ENCODE measurements around the gene HIVEP3.

HIVEP3 gene

DNA sequence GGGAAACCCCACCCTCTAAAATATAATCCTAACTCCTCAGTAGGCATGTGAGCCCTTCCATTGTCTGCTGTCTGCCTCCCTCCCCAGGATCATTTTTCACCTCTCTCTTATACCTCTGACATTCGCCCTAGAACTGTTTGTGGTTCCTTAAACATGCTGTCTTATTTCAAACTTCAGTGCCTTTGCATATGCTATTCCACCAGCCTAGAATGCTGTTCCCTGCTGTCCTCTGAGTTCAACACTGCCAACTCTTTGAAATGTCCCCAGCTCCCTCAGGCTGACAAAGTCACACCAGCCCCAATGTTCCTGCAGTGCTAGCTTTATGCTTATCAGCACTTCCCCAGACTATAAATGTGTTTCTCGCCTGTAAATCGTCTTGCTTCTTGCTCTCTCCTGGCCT lies 119.5 kb downstream of the HIVEP3 start:
- Histone ChIP-seq H3K4me3 (ENCODE audit: control insufficient read depth in 1 of 7, extremely low read depth in 1 of 7, insufficient read depth in 4 of 7, low read depth in 2 of 7, low read length in 6 of 7) (no peak overlapping the region), H3K27me3 (replicated peaks in 2 of 5; ENCODE audit: control insufficient read depth in 4 of 5, insufficient read depth in 5 of 5, low read length in 4 of 5) (no peaks in the 10 kb centered on the region), H3K9me3 (ENCODE audit: control extremely low read depth in 1 of 5, control insufficient read depth in 4 of 5, insufficient read depth in 2 of 5, low read depth in 1 of 5, low read length in 4 of 5) (peaks cover 0 to 3% (median 0%) of the 10 kb centered on the region in 5 experiments), H3K27ac (ENCODE audit: insufficient read depth in 1 of 2, low read depth in 1 of 2, low read length in 2 of 2, poor library complexity in 1 of 2, severe bottlenecking in 2 of 2) (no peak overlapping the region), H3K4me1 (ENCODE audit: control extremely low read depth in 1 of 4, control insufficient read depth in 4 of 4, insufficient read depth in 4 of 4, low read length in 3 of 4) (peaks cover 26 to 46% (median 39%) of the 10 kb centered on the region in 4 experiments), H3K36me3 (ENCODE audit: control insufficient read depth in 4 of 4, insufficient read depth in 4 of 4, low read length in 3 of 4) (no peaks in the 10 kb centered on the region)
- ChIA-PET POLR2A (no interaction called here), CTCF (no interaction called here)
- peak in 1 of 3 donors; percentile 41 for DNase-seq
- 65% methylated on average over 3 of the region's 3 CpGs for WGBS (ENCODE audit: insufficient coverage)

DNA sequence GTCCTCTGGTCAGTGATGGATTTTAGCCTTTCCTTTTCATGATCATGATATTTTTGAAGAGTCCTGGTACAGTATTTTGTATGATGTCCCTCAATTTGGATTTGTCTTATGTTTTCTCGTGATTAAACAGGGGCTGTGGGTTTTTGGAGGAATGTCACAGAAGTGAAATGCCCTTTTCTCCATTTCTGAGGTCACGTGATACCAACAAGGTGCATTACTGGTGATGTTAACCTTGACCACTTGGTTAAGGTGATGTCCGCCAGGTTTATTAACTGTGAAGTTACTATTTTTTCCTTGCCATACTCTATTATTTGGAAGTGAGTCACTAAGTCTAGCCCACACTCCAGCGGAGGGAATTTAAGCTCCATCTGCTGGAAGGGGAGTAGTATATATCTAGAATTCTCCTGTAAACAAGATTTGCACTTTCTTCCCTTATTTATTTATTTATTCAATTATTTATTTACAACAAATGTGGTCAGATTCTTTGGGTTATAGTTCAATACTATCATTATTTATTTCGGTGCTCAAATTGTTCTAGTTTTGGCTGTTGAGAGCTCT lies 123.4 kb downstream of the HIVEP3 start:
- Histone ChIP-seq H3K27me3 (replicated peaks in 2 of 5; ENCODE audit: control insufficient read depth in 4 of 5, insufficient read depth in 5 of 5, low read length in 4 of 5) (no peaks in the 10 kb centered on the region), H3K36me3 (ENCODE audit: control insufficient read depth in 4 of 4, insufficient read depth in 4 of 4, low read length in 3 of 4) (no peaks in the 10 kb centered on the region), H3K4me1 (ENCODE audit: control extremely low read depth in 1 of 4, control insufficient read depth in 4 of 4, insufficient read depth in 4 of 4, low read length in 3 of 4) (peaks cover 0 to 30% (median 22%) of the 10 kb centered on the region in 4 experiments), H3K27ac (ENCODE audit: insufficient read depth in 1 of 2, low read depth in 1 of 2, low read length in 2 of 2, poor library complexity in 1 of 2, severe bottlenecking in 2 of 2) (no peak overlapping the region), H3K9me3 (ENCODE audit: control extremely low read depth in 1 of 5, control insufficient read depth in 4 of 5, insufficient read depth in 2 of 5, low read depth in 1 of 5, low read length in 4 of 5) (peaks cover 0 to 3% (median 0%) of the 10 kb centered on the region in 5 experiments), H3K4me3 (ENCODE audit: control insufficient read depth in 1 of 7, extremely low read depth in 1 of 7, insufficient read depth in 4 of 7, low read depth in 2 of 7, low read length in 6 of 7) (no peak overlapping the region)
- 100% methylated on average over 3 of the region's 5 CpGs for WGBS (ENCODE audit: insufficient coverage)
- POLR2A ChIA-PET, result no interaction called here
- CTCF ChIA-PET, result interaction anchor here (1.2 to 1.3 kb wide), 2 partner anchors 11 to 30 kb away, joined by 3 read pairs; no protein-coding TSS in a partner anchor
- DNase-seq, result no peak

DNA sequence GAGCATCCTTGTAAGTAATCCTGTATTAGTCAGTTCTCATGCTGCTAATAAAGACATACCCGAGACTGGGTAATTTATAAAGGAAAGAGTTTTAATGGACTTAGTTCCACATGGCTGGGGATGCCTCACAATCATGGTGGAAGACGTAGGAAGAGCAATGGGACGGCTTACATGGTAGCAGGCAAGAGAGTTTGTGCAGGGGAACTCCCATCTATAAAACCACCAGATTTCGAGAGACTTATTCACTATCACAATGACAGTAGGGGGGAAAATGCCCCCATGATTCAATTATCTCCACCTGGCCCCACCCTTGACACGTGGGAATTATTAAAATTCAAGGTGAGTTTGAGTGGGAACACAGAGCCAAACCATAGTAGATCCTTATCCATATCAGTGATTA lies 124.7 kb downstream of the HIVEP3 start:
- no peak overlapping the region for H3K4me3 ChIP-seq (ENCODE audit: control insufficient read depth in 1 of 7, extremely low read depth in 1 of 7, insufficient read depth in 4 of 7, low read depth in 2 of 7, low read length in 6 of 7)
- no peaks in the 10 kb centered on the region for H3K27me3 ChIP-seq (replicated peaks in 2 of 5; ENCODE audit: control insufficient read depth in 4 of 5, insufficient read depth in 5 of 5, low read length in 4 of 5)
- WGBS (ENCODE audit: insufficient coverage), result no CpG with 5 or more reads among the region's 5 CpGs
- no peaks in the 10 kb centered on the region for H3K36me3 ChIP-seq (ENCODE audit: control insufficient read depth in 4 of 4, insufficient read depth in 4 of 4, low read length in 3 of 4)
- POLR2A ChIA-PET, result no interaction called here
- DNase-seq, result no peak
- CTCF ChIA-PET, result no interaction called here
- H3K4me1 ChIP-seq (ENCODE audit: control extremely low read depth in 1 of 4, control insufficient read depth in 4 of 4, insufficient read depth in 4 of 4, low read length in 3 of 4), result peaks cover 0 to 28% (median 20%) of the 10 kb centered on the region in 4 experiments
- no peak overlapping the region for H3K27ac ChIP-seq (ENCODE audit: insufficient read depth in 1 of 2, low read depth in 1 of 2, low read length in 2 of 2, poor library complexity in 1 of 2, severe bottlenecking in 2 of 2)
- peaks cover 0 to under 1% (median 0%) of the 10 kb centered on the region in 5 experiments for H3K9me3 ChIP-seq (ENCODE audit: control extremely low read depth in 1 of 5, control insufficient read depth in 4 of 5, insufficient read depth in 2 of 5, low read depth in 1 of 5, low read length in 4 of 5)

DNA sequence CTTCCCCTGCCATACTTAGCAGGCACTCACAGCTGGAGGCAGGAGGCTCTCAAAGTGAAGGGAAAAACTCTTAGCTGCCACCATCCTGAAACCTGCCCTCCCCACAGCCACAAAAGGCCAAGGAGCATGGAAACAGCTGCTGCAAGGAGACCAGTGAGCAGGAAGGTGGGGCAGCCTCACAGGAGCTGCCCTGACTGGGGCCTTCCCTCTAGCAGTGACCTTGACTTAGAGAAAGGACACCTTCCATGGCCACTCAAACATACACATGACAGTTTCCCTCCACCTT lies 126.3 kb downstream of the HIVEP3 start:
- H3K27me3 ChIP-seq (replicated peaks in 2 of 5; ENCODE audit: control insufficient read depth in 4 of 5, insufficient read depth in 5 of 5, low read length in 4 of 5), result no peaks in the 10 kb centered on the region
- peaks cover 0 to 28% (median 20%) of the 10 kb centered on the region in 4 experiments for H3K4me1 ChIP-seq (ENCODE audit: control extremely low read depth in 1 of 4, control insufficient read depth in 4 of 4, insufficient read depth in 4 of 4, low read length in 3 of 4)
- H3K4me3 ChIP-seq (ENCODE audit: control insufficient read depth in 1 of 7, extremely low read depth in 1 of 7, insufficient read depth in 4 of 7, low read depth in 2 of 7, low read length in 6 of 7), result no peak overlapping the region
- no peaks in the 10 kb centered on the region for H3K9me3 ChIP-seq (ENCODE audit: control extremely low read depth in 1 of 5, control insufficient read depth in 4 of 5, insufficient read depth in 2 of 5, low read depth in 1 of 5, low read length in 4 of 5)
- H3K36me3 ChIP-seq (ENCODE audit: control insufficient read depth in 4 of 4, insufficient read depth in 4 of 4, low read length in 3 of 4), result no peaks in the 10 kb centered on the region
- DNase-seq, result no peak
- POLR2A ChIA-PET, result interaction anchor here (1.4 kb wide), 1 partner anchor 9 kb away, joined by 5 read pairs; no protein-coding TSS in a partner anchor
- CTCF ChIA-PET, result interaction anchor here (0.7 to 1.2 kb wide), 7 partner anchors 8 to 43 kb away, joined by 3 to 4 read pairs (median 3); no protein-coding TSS in a partner anchor
- H3K27ac ChIP-seq (ENCODE audit: insufficient read depth in 1 of 2, low read depth in 1 of 2, low read length in 2 of 2, poor library complexity in 1 of 2, severe bottlenecking in 2 of 2), result peak overlapping the region in 1 of 2 experiments; percentile 11

DNA sequence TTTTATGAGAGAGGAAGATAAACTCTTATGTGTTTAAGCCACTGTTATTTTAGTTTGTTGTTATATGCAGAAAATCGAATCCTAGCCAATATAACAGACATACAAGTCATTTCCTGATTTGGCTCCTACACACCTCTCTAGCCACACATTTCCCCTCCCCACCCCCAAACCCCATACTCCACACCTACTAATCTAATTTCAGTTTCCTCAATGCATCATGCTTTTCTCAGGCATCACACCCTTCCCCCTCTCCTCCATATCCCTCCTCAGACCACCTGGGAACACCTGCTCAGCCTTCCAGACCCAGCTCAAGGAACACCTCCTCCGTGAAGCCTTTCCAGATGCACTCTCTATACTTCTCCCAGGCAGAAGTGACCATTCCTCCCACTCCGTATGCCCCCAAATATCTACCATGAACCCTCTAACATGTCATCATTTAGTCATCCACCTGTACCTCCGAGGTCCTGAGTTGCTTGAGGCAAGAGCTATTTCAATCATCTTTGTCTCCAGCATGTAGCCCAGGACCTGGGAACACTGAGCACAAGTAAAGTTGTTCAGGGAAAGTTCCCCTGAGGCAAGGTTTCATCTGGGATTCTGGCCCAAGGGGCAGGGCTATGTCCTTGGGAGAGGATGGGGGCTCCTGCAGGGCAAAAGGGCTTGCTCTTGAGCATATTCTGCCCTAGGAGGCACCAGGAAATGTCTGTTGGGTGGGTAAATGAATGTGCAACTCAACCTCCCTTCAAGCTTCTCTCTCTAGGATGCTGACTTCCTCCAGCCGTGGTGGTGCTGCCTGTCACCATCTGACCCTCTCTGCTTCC lies 126.8 kb downstream of the HIVEP3 start:
- ChIA-PET POLR2A (interaction anchor here (1.4 kb wide), 1 partner anchor 9 kb away, joined by 5 read pairs; no protein-coding TSS in a partner anchor), CTCF (interaction anchor here (0.7 to 1.2 kb wide), 8 partner anchors 9 to 42 kb away, joined by 3 to 4 read pairs (median 3); no protein-coding TSS in a partner anchor)
- Histone ChIP-seq H3K4me3 (ENCODE audit: control insufficient read depth in 1 of 7, extremely low read depth in 1 of 7, insufficient read depth in 4 of 7, low read depth in 2 of 7, low read length in 6 of 7) (no peak overlapping the region), H3K4me1 (ENCODE audit: control extremely low read depth in 1 of 4, control insufficient read depth in 4 of 4, insufficient read depth in 4 of 4, low read length in 3 of 4) (peaks cover 0 to 28% (median 20%) of the 10 kb centered on the region in 4 experiments), H3K36me3 (ENCODE audit: control insufficient read depth in 4 of 4, insufficient read depth in 4 of 4, low read length in 3 of 4) (no peaks in the 10 kb centered on the region), H3K27ac (ENCODE audit: insufficient read depth in 1 of 2, low read depth in 1 of 2, low read length in 2 of 2, poor library complexity in 1 of 2, severe bottlenecking in 2 of 2) (peak overlapping the region in 1 of 2 experiments; percentile 11), H3K27me3 (replicated peaks in 2 of 5; ENCODE audit: control insufficient read depth in 4 of 5, insufficient read depth in 5 of 5, low read length in 4 of 5) (no peaks in the 10 kb centered on the region), H3K9me3 (ENCODE audit: control extremely low read depth in 1 of 5, control insufficient read depth in 4 of 5, insufficient read depth in 2 of 5, low read depth in 1 of 5, low read length in 4 of 5) (no peaks in the 10 kb centered on the region)
- peak in 1 of 3 donors; percentile 51 for DNase-seq
- 90% methylated on average over 3 of the region's 5 CpGs for WGBS (ENCODE audit: insufficient coverage)

DNA sequence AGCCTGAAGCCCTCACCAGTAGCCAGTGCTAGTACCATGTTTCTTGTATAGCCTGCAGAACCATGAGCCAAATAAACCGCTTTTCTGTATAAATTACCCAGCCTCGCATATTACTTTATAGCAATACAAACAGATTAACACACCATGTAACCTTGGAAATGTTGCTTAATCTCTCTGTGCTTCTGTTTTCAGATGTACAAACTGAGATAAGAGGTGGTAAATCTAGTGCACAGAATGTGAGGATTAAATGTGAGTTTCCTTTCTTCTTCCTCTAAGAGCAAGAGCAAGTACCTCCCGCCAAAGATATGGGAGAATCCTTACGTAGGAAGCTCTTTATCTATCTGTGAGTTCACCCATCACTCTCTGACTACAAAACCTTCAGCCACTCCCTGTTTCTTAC lies 128.4 kb downstream of the HIVEP3 start:
- Histone ChIP-seq H3K9me3 (ENCODE audit: control extremely low read depth in 1 of 5, control insufficient read depth in 4 of 5, insufficient read depth in 2 of 5, low read depth in 1 of 5, low read length in 4 of 5) (no peaks in the 10 kb centered on the region), H3K4me1 (ENCODE audit: control extremely low read depth in 1 of 4, control insufficient read depth in 4 of 4, insufficient read depth in 4 of 4, low read length in 3 of 4) (peaks cover 0 to 28% (median 20%) of the 10 kb centered on the region in 4 experiments), H3K4me3 (ENCODE audit: control insufficient read depth in 1 of 7, extremely low read depth in 1 of 7, insufficient read depth in 4 of 7, low read depth in 2 of 7, low read length in 6 of 7) (no peak overlapping the region), H3K36me3 (ENCODE audit: control insufficient read depth in 4 of 4, insufficient read depth in 4 of 4, low read length in 3 of 4) (no peaks in the 10 kb centered on the region), H3K27me3 (replicated peaks in 2 of 5; ENCODE audit: control insufficient read depth in 4 of 5, insufficient read depth in 5 of 5, low read length in 4 of 5) (no peaks in the 10 kb centered on the region), H3K27ac (ENCODE audit: insufficient read depth in 1 of 2, low read depth in 1 of 2, low read length in 2 of 2, poor library complexity in 1 of 2, severe bottlenecking in 2 of 2) (no peak overlapping the region)
- POLR2A ChIA-PET, result no interaction called here
- DNase-seq, result peak in 1 of 3 donors; percentile 53
- 42% methylated on average over 2 of the region's 4 CpGs for WGBS (ENCODE audit: insufficient coverage)
- CTCF ChIA-PET, result interaction anchor here (1.4 kb wide), 1 partner anchor 14 kb away, joined by 3 read pairs; no protein-coding TSS in a partner anchor

Data from common myeloid progenitor, CD34-positive (primary cell).